BLaER1 treated with 17β-estradiol and CSF1 and Interleukin-3, amounts not matched to agents 10 nM and 100 nM (cell line): ENCODE measurements around the gene NCOA1.
"Not testable (repeated sequence)": the region's sequence is repeated elsewhere in the genome, so short reads cannot be mapped to it uniquely, and the experiment has no call there.

ENCODE experiments used
- H3K27ac ChIP-seq, 11 experiments: shearing (Covaris generic); formaldehyde crosslinking; 2 replicates each; pipeline ENCODE4 v1.8.1; 2022
- H3K27me3 ChIP-seq, 11 experiments: shearing (Covaris generic); formaldehyde crosslinking; 2 replicates each; pipeline ENCODE4 v1.8.1; 2022
- H3K36me3 ChIP-seq, 11 experiments: shearing (Covaris generic); formaldehyde crosslinking; 2 replicates each; pipeline ENCODE4 v1.8.1; 2022
- H3K4me1 ChIP-seq, 10 experiments: shearing (Covaris generic); formaldehyde crosslinking; 2 replicates each; pipeline ENCODE4 v1.8.1; 2022
- H3K4me2 ChIP-seq, 11 experiments: shearing (Covaris generic); formaldehyde crosslinking; 2 replicates each; pipeline ENCODE4 v1.8.1; 2022
- H3K4me3 ChIP-seq, 10 experiments: shearing (Covaris generic); formaldehyde crosslinking; 2 replicates each; pipeline ENCODE4 v1.8.1; 2022
- H3K9ac ChIP-seq, 11 experiments: shearing (Covaris generic); formaldehyde crosslinking; 2 replicates each; pipeline ENCODE4 v1.8.1; 2022
- H3K9me3 ChIP-seq, 11 experiments: shearing (Covaris generic); formaldehyde crosslinking; replicated peaks in 1 of 11; 2 replicates each; pipeline ENCODE4 v1.8.1; 2022
- H4K20me1 ChIP-seq, 11 experiments: shearing (Covaris generic); formaldehyde crosslinking; 2 replicates each; pipeline ENCODE4 v1.8.1; 2022
- Cebpa-rat ChIP-seq, 11 experiments: shearing (Covaris generic); IDR thresholded peaks; 2 replicates each; pipeline ENCODE4 v1.8.1; 2022

The NCOA1 gene

DNA sequence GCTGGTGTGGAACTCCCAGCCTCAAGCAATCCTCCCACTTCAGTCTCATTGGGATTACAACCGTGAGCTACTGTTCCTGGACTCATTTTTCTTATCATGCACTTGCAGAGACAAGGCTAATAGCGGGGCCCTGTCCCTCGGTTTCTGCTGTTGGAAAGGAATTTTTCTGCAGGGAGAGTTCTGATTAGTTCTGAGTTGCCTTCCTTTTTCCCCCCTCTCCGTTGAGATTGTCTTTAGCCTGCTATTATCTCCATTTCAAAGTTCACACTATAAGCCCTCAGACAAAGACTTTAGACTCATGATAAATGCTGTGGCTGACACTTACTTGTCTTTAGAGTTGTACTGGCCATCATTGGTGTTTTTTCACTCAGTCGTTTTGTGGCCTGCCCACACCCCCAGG is 97.2 kb downstream of the NCOA1 start:
- peaks cover 0 to 86% (median 15%) of the 10 kb centered on the region in 11 experiments; a peak in 15 of 22 replicates for H3K36me3 ChIP-seq
- no peak for TF ChIP-seq Cebpa-rat (IDR thresholded peaks at IDR 0.05)

DNA sequence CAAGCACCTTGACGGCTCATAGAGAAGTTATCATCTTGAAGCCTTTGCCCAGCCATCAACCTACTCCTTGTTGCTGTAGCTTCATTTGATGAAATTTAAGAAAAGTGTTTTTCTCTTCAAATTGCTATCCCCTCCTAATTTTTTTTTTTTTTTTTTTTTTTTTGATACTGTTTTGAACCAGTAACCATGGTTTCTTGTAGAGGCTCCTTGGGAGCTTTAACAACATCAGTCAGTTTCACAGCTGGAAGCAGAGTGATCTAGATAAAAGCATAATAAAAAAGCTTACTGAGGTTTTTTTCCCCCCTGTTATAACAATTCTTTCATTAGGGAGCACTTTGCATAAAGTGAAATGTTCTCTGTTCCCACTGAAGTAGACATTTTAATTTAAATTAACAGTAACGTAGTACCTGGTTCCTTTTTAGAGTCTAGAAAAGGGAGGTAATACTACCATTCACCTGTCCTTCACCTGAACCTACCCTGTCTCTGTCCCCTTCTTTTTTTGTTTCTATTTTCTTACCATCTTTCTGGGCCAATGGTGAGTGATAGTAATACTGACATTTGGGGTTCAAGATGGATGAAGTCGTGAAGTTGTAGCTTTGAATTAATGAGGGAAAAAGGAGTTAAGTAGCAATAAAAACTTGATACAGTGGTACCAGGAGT is 101.5 kb downstream of the NCOA1 start:
- no peaks in the 10 kb centered on the region for H3K27me3 ChIP-seq
- H3K9ac ChIP-seq: no peak overlapping the region
- TF ChIP-seq Cebpa-rat (IDR thresholded peaks at IDR 0.05): no peak
- H3K36me3 ChIP-seq: peaks cover 0 to 58% (median 8%) of the 10 kb centered on the region in 11 experiments; a peak in 12 of 22 replicates
- H4K20me1 ChIP-seq: peaks cover 0 to 83% (median 0%) of the 10 kb centered on the region in 11 experiments; a peak in 3 of 22 replicates
- no peak overlapping the region for H3K27ac ChIP-seq
- H3K9me3 ChIP-seq: no peaks in the 10 kb centered on the region; a peak in 1 of 22 replicates
- no peak overlapping the region for H3K4me2 ChIP-seq
- no peak overlapping the region for H3K4me3 ChIP-seq
- H3K4me1 ChIP-seq: no peaks in the 10 kb centered on the region

More for the DNA sequence above, 97.2 kb downstream of the NCOA1 start:
- no peaks in the 10 kb centered on the region; a peak in 2 of 22 replicates for H3K9me3 ChIP-seq
- H3K9ac ChIP-seq: no peak overlapping the region
- no peaks in the 10 kb centered on the region for H3K27me3 ChIP-seq
- no peak overlapping the region for H3K27ac ChIP-seq
- peaks cover 0 to 82% (median 0%) of the 10 kb centered on the region in 11 experiments; a peak in 6 of 22 replicates for H4K20me1 ChIP-seq
- no peak overlapping the region for H3K4me2 ChIP-seq
- H3K4me3 ChIP-seq: no peak overlapping the region
- peaks cover 0 to 7% (median 0%) of the 10 kb centered on the region in 10 experiments; a peak in 2 of 20 replicates for H3K4me1 ChIP-seq

DNA sequence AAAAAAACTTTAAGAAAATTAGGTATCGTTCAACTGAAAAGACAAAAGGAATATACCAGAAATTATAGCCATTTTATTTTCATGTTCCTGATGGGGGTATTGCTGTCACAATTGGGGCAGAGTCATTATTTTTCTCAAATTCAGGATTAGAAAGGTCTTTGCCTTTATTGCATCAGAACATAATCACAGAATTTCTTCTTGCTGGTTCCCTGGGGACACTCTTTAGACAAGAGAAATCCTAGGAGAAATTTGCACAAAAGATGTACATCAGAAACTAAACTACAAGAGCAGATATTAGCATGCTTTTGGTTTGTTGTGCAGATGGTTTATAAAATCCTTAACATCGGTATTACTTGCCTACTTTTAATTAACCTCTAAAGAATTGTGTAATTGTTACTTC is 103.2 kb downstream of the NCOA1 start:
- H4K20me1 ChIP-seq: peaks cover 0 to 81% (median 0%) of the 10 kb centered on the region in 11 experiments; a peak in 3 of 22 replicates
- H3K36me3 ChIP-seq: peaks cover 0 to 41% (median 0%) of the 10 kb centered on the region in 11 experiments; a peak in 7 of 22 replicates
- no peak for TF ChIP-seq Cebpa-rat (IDR thresholded peaks at IDR 0.05)
- H3K4me3 ChIP-seq: no peak overlapping the region
- H3K9me3 ChIP-seq: no peaks in the 10 kb centered on the region
- no peak overlapping the region for H3K4me2 ChIP-seq
- no peak overlapping the region for H3K9ac ChIP-seq
- no peaks in the 10 kb centered on the region for H3K27me3 ChIP-seq
- no peaks in the 10 kb centered on the region for H3K4me1 ChIP-seq
- no peak overlapping the region for H3K27ac ChIP-seq

DNA sequence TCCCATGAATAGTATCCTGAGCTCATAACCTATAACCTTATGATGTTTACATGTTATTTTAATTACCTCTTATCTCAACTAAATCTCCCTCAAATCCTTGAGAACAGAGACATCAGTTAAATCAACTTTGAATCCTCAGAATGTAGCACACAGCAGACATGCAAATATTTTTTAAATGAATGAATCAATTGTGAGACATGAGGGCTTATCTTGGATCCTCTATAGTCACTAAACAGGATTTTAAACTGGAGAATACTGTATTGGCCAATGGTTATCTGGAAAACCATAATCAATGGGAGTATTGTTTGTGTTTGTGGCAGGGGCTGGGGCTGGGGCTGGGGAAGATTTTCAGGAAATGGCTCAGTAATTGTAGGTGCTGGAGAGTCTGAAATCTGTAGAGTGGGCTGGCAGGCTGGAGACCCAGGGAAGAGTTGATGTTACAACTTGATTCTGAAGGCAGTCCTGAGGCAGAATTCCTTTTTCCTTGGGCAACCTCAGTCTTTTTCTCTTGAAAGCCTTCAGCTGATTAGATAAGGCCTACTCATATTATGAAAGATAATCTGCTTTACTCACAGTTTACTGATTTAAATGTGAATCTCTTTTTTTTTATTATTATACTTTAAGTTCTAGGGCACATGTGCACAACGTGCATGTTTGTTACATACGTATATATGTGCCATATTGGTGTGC is 106.3 kb downstream of the NCOA1 start:
- Histone ChIP-seq H3K27ac (no peak overlapping the region), H3K4me2 (no peak overlapping the region), H4K20me1 (peaks cover 0 to 65% (median 0%) of the 10 kb centered on the region in 11 experiments; a peak in 3 of 22 replicates), H3K9ac (no peak overlapping the region), H3K4me1 (no peaks in the 10 kb centered on the region), H3K27me3 (no peaks in the 10 kb centered on the region), H3K9me3 (peaks cover 0 to 5% (median 0%) of the 10 kb centered on the region in 11 experiments; a peak in 3 of 22 replicates), H3K36me3 (peaks cover 0 to 36% (median 0%) of the 10 kb centered on the region in 11 experiments; a peak in 5 of 22 replicates), H3K4me3 (no peak overlapping the region)
- no peak for TF ChIP-seq Cebpa-rat (IDR thresholded peaks at IDR 0.05)

DNA sequence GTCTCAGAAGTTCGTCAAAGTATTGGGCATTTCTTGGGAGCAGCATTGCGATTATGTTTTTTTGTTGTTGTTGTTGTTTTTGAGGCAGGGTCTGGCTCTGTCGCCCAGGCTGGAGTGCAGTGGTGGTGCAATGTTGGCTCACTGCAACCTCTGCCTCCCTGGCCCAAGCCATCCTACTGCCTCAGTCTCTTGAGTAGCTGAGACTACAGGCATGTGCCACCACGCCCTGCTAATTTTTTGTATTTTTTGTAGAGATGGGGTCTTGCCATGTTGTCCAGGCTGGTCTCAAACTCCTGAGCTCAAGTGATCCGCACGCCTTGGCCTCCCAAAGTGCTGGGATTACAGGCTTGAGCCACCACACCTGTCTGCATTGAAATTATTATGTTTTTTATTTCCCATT is 109.1 kb downstream of the NCOA1 start:
- not testable (repeated sequence) for H3K4me3 ChIP-seq, H3K27me3 ChIP-seq, H3K4me1 ChIP-seq, H3K9ac ChIP-seq, H3K4me2 ChIP-seq, H3K27ac ChIP-seq
- Histone ChIP-seq H3K9me3 (peaks cover 14 to 22% (median 20%) of the 10 kb centered on the region in 11 experiments; a peak in 19 of 22 replicates), H3K36me3 (peaks cover 0 to 44% (median 8%) of the 10 kb centered on the region in 11 experiments; a peak in 13 of 22 replicates), H4K20me1 (peaks cover 0 to 54% (median 0%) of the 10 kb centered on the region in 11 experiments; a peak in 3 of 22 replicates)

DNA sequence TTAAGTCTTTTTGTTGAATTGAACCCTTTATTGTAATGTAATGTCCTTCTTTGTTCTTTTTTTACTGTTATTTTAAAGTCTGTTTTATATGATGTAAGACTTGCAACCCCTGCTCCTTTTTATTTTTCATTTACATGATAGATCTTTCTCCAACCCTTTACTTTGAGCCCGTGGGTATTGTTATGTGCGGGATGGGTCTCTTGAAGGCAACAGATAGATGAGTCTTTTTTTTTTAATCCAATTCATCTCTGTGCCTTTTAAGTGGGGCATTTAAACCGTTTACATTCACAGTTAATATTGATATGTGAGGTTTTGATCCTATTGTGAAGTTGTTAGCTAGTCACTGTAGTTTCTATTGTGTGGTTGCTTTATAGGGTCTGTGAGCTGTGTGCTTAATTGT is 120.6 kb downstream of the NCOA1 start:
- Histone ChIP-seq H3K27me3 (no peaks in the 10 kb centered on the region), H3K9ac (no peak overlapping the region), H3K27ac (no peak overlapping the region), H3K36me3 (peaks cover 0 to 45% (median 6%) of the 10 kb centered on the region in 11 experiments; a peak in 9 of 22 replicates), H3K4me2 (no peak overlapping the region), H4K20me1 (peaks cover 0 to 79% (median 0%) of the 10 kb centered on the region in 11 experiments; a peak in 5 of 22 replicates), H3K9me3 (peaks cover 26 to 37% (median 33%) of the 10 kb centered on the region in 11 experiments; a peak in 21 of 22 replicates), H3K4me1 (no peaks in the 10 kb centered on the region), H3K4me3 (no peak overlapping the region)
- TF ChIP-seq Cebpa-rat (IDR thresholded peaks at IDR 0.05): no peak

DNA sequence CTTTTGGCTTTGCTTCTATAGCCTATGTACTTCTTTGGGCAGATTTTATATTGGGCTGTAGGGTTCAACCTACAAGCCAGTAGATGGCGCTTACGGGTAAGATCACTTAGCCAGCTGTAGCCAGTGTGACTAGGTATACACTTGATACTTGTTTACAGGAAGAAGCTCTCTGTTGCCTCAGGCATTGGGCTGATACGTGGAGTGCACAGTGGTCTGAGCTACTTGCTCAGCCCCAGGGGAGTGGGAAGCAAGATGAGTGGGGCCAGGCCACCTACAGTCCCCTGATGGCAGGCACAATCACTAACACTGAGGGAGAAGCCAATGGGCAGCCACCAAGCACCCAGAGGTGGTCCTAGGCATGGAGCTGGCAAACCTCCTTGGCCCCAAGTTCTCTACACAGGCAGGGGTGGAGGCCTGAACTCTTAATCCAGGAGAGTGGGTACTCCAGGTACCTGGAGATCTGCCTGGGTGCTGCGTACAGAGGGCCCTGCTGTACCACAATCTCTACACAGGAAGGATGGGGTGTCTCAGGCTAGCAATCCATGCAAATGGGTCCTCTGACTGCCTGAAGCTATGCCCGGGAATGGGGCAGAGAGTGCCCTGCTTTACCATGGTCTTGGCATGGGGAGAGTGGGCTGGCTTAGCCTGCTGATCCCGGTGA is 122.2 kb downstream of the NCOA1 start:
- peaks cover 18 to 34% (median 29%) of the 10 kb centered on the region in 11 experiments; a peak in 21 of 22 replicates for H3K9me3 ChIP-seq
- H3K36me3 ChIP-seq: peaks cover 0 to 37% (median 6%) of the 10 kb centered on the region in 11 experiments; a peak in 9 of 22 replicates
- no peak overlapping the region for H3K4me3 ChIP-seq
- H3K27ac ChIP-seq: no peak overlapping the region
- H3K4me1 ChIP-seq: no peaks in the 10 kb centered on the region
- TF ChIP-seq Cebpa-rat (IDR thresholded peaks at IDR 0.05): no peak
- H4K20me1 ChIP-seq: peaks cover 0 to 86% (median 0%) of the 10 kb centered on the region in 11 experiments; a peak in 5 of 22 replicates
- no peak overlapping the region for H3K9ac ChIP-seq
- H3K4me2 ChIP-seq: no peak overlapping the region
- H3K27me3 ChIP-seq: no peaks in the 10 kb centered on the region

DNA sequence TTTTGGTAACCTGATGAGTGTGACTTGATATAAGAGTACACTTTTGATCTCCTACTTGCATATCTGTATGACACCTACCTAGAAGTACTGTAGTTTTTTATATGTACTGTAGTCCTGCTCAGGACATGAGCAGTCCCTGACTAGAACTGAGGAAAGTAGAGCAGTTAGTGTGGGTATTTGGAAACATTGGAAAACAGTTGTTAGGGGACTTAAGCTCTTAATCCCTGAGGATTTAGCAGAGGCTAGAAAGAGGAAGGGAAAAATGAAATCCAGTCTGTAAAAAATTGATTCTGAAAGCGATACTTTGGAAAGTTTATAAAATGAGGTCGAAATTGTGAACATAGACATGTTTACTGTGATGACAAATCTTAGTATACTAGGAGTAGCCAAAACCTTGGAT is 125.6 kb downstream of the NCOA1 start:
- Histone ChIP-seq H3K36me3 (peaks cover 0 to 21% (median 0%) of the 10 kb centered on the region in 11 experiments; a peak in 8 of 22 replicates), H3K27ac (no peak overlapping the region), H3K4me2 (no peak overlapping the region), H3K9ac (no peak overlapping the region), H3K4me3 (no peak overlapping the region), H3K4me1 (no peaks in the 10 kb centered on the region), H3K9me3 (peaks cover 7 to 19% (median 15%) of the 10 kb centered on the region in 11 experiments; a peak in 20 of 22 replicates), H4K20me1 (peaks cover 0 to 96% (median 0%) of the 10 kb centered on the region in 11 experiments; a peak in 5 of 22 replicates), H3K27me3 (no peaks in the 10 kb centered on the region)
- TF ChIP-seq Cebpa-rat (IDR thresholded peaks at IDR 0.05): no peak
